GM12878 (cell line): ENCODE results near the gene RIPOR1. TPM values are rescaled to one million over a fixed set of nuclear protein-coding genes. Genes with fewer than 3 reads are reported as not detected.

Experiments
- BMI1 ChIP-seq: fragments of 450-650 bp; IDR thresholded peaks from 2 replicates; pipeline ENCODE4 v1.6.1; 2016; ENCODE audit warnings: mild to moderate bottlenecking, moderate library complexity, borderline replicate concordance
- E2F8 ChIP-seq: fragments of 450-650 bp; IDR thresholded peaks from 2 replicates; pipeline ENCODE4 v1.6.1; 2018; ENCODE audit warnings: mild to moderate bottlenecking, low read depth, moderate library complexity; ENCODE audit not compliant: partially characterized antibody
- ESRRA ChIP-seq: IDR thresholded peaks from 2 replicates; pipeline ENCODE4 v1.6.1; 2012; ENCODE audit warnings: mild to moderate bottlenecking, low read length, improper control_type of control experiment
- IRF5 ChIP-seq: fragments of 450-650 bp; IDR thresholded peaks from 2 replicates; pipeline ENCODE4 v1.6.1; 2017; ENCODE audit warnings: borderline replicate concordance
- KLF5 ChIP-seq: fragments of 450-650 bp; IDR thresholded peaks from 2 replicates; pipeline ENCODE4 v1.6.1; 2014; ENCODE audit warnings: mild to moderate bottlenecking; ENCODE audit not compliant: partially characterized antibody
- MYB ChIP-seq: fragments of 150-350 bp; IDR thresholded peaks from 2 replicates; pipeline ENCODE4 v1.6.1; 2014; ENCODE audit warnings: mild to moderate bottlenecking, low read depth, low read length, borderline replicate concordance
- PBX3 ChIP-seq: IDR thresholded peaks from 2 replicates; pipeline ENCODE4 v1.6.1; 2011; ENCODE audit warnings: mild to moderate bottlenecking, low read depth, low read length, moderate library complexity; ENCODE audit not compliant: insufficient replicate concordance
- PRDM15 ChIP-seq: fragments of 450-650 bp; formaldehyde crosslinking; IDR thresholded peaks from 2 replicates; pipeline ENCODE4 v1.4.0; 2020; ENCODE audit warnings: mild to moderate bottlenecking, moderate library complexity
- RELB ChIP-seq: fragments of 450-650 bp; IDR thresholded peaks from 2 replicates; pipeline ENCODE4 v1.6.1; 2017; ENCODE audit warnings: low read depth, mild to moderate bottlenecking, moderate library complexity
- SRF ChIP-seq, 2 experiments: IDR thresholded peaks; 2 replicates each; pipeline ENCODE4 v1.6.1; 2011; ENCODE audit warnings: low read depth in 2 of 2, low read length in 2 of 2, mild to moderate bottlenecking in 1 of 2, moderate library complexity in 1 of 2
- WRNIP1 ChIP-seq: IDR thresholded peaks from 2 replicates; pipeline ENCODE4 v1.6.1; 2011; ENCODE audit warnings: low read depth, low read length, improper control_type of control experiment, borderline replicate concordance
- ZBTB4 ChIP-seq: fragments of 450-650 bp; formaldehyde crosslinking; IDR thresholded peaks from 2 replicates; pipeline ENCODE4 v1.4.0; 2022; ENCODE audit warnings: mild to moderate bottlenecking, moderate library complexity
- ZSCAN29 ChIP-seq: fragments of 450-650 bp; IDR thresholded peaks from 2 replicates; pipeline ENCODE4 v1.6.1; 2017; ENCODE audit warnings: mild to moderate bottlenecking, moderate library complexity
- polyA plus RNA-seq, 11 experiments: library from polyadenylated mRNA; depleted of rRNA in 4 of 11; unstranded in 6 of 11; stranded (reverse) in 5 of 11; fragments of >200 nt; fragmentation: Nextera tagmentation in 4 of 11; fragmentation: Illumina TruSeq in 1 of 11; extraction: Ambion mirVana in 4 of 11; extraction: Trizol in 1 of 11; gene quantifications; 1 replicate in 1 of 11; 2 replicates in 10 of 11; pipeline versions ENCODE4 v1.2.1 to v1.2.3, GENCODE V29; 2011 to 2016; ENCODE audit warnings: inconsistent platforms in 2 of 11, missing spikeins in 2 of 11, low read depth in 1 of 11
- total RNA-seq, 4 experiments: library from RNA; depleted of rRNA in 3 of 4; stranded (reverse); fragments of >200 nt in 3 of 4; fragmentation: Illumina TruSeq in 1 of 4; extraction: Trizol in 1 of 4; gene quantifications; 2 replicates each; pipeline versions ENCODE4 v1.2.1 to v1.2.3, GENCODE V29; 2013 to 2021

RIPOR1 gene
- total and polyA plus RNA-seq, 10 of the 15 experiments (the other 5 are each of a cell fraction or from before 2014, with no cell fraction given) = 0.13 to 28.5 (median 7.0) TPM

- no peak for TF ChIP-seq ZBTB4
- TF ChIP-seq E2F8 = no peak
- no peak for TF ChIP-seq KLF5
- TF ChIP-seq BMI1 = peak; percentile 86
- no peak for TF ChIP-seq SRF (IDR thresholded peaks at IDR 0.05; ENCODE audit: low read depth in 2 of 2, low read length in 2 of 2)
- no peak for TF ChIP-seq PBX3
- TF ChIP-seq ZSCAN29 = no peak
- no peak for TF ChIP-seq MYB
- TF ChIP-seq IRF5 = no peak
- no peak for TF ChIP-seq PRDM15 (CRISPR knock-in tag)
- TF ChIP-seq WRNIP1 = no peak
- TF ChIP-seq ESRRA = no peak
- 0 out of 2 replicates have a peak, but pooled peaks have one; percentile 49 for TF ChIP-seq RELB
Measured at GRCh38 chr16:67530013-67530939, 1.6 kb downstream of the RIPOR1 start (continued).
